ENCODE data around the gene FGFRL1.

DNA sequence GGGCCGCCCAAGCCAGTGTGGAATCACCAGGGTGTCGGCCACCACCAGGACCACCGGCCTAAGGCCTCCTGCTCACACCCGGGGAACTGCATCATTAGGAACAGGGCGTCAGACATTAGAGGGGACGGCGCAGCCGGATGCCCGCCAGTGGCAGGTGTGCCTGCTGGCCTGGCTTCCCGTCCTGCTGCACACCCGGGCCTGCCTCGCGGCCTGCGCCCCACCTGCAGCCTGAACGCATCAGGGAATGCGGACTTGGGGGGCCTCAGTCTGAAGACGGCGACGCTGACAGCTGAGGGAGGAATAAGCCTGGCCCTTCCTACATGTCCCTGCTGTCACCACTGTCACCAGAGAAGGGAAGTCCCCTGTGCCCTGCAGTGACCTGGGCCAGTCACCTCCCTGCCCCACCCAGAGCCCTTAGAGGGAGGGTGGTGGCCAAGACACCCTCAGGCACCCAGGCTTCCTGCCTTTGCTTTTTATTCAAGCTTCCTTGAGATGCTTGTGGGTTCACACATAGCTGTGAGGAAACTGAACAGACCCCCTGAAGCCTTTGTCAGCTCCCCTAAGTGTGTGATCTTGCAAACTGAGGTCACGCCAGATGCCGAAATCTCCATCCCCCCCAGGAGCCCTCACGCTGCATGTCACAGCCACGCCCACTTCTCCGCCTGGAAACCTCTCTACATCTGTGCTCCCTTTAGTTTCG lies 41.2 kb upstream of the FGFRL1 start:
- TF ChIP-seq, protein P1, sequence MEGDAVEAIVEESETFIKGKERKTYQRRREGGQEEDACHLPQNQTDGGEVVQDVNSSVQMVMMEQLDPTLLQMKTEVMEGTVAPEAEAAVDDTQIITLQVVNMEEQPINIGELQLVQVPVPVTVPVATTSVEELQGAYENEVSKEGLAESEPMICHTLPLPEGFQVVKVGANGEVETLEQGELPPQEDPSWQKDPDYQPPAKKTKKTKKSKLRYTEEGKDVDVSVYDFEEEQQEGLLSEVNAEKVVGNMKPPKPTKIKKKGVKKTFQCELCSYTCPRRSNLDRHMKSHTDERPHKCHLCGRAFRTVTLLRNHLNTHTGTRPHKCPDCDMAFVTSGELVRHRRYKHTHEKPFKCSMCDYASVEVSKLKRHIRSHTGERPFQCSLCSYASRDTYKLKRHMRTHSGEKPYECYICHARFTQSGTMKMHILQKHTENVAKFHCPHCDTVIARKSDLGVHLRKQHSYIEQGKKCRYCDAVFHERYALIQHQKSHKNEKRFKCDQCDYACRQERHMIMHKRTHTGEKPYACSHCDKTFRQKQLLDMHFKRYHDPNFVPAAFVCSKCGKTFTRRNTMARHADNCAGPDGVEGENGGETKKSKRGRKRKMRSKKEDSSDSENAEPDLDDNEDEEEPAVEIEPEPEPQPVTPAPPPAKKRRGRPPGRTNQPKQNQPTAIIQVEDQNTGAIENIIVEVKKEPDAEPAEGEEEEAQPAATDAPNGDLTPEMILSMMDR (IDR thresholded peaks at IDR 0.05; ENCODE audit: low read depth, low read length, poor library complexity, severe bottlenecking): no peak
- no peak for TF ChIP-seq EZH2phosphoT487 (IDR thresholded peaks at IDR 0.05; ENCODE audit: borderline replicate concordance, low read length)
